Cardiac fibroblast (primary cell): ENCODE measurements around the gene TGIF1.

Experiments used
- DNase-seq, 2 donors: peaks; one replicate each; pipeline versions ENCODE4 v3.0.0 to v3.0.0-alpha.2; 2010; ENCODE audit warnings: low read depth in 2 of 2
- H3K4me3 ChIP-seq, 2 donors: replicated peaks in 1 of 2; 1 replicate in 1 of 2; 2 replicates in 1 of 2; pipeline ENCODE4 v1.5.1; 2011; ENCODE audit warnings: low read depth in 2 of 2, low read length in 2 of 2, mild to moderate bottlenecking in 2 of 2, moderate library complexity in 1 of 2
- TF ChIP-seq, protein P1 (sequence below): IDR thresholded peaks from one replicate; pipeline ENCODE4 v1.5.1; 2011; ENCODE audit warnings: low read depth, mild to moderate bottlenecking, low read length, inconsistent platforms

TGIF1 gene

DNA sequence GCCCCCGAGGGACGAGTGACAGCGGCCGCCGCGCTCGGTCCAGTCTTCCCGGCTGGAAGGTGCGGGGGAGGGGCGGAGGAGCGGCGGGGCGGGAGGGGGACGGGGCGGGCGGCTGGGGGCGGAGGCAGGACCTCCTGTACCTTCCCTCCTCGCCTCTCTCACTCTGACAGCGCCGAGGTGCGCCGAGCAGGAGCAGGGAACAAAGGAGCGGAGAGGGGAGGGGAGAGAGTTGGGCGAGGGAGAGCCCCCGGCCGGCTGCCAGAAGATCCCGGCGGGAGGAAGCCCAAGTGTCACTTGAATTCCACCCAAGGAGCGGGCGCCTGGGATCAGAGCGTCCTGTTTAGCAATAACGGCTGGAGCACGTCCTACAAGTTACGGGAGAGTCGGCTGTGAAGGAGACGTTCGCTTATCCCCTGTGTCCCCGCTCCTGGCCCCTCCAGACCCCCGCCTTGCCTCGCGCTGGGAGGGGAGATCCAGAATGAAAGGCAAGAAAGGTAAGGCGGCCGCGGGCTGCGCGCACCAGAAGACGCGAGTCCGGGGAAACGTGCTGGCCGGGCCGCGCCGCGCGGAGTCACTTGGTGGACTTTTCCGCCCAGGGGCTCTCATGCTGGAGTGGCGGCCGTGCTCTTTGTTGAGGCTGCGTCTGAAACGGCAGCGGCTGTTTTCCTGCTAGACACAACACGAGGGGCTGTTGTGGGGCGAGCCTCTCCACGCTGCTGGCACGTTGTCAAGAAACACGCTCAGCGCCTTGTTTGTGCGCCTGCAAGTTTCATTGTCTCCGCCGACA lies at the start of gene TGIF1:
Gene TGIF1, plus strand, starts transcription at position 161 of the 787 bp plus-strand sequence. Its CDS starts 318 bp downstream, at position 479.
- peak; percentile 85 to 94 for DNase-seq
- TF ChIP-seq, protein P1, sequence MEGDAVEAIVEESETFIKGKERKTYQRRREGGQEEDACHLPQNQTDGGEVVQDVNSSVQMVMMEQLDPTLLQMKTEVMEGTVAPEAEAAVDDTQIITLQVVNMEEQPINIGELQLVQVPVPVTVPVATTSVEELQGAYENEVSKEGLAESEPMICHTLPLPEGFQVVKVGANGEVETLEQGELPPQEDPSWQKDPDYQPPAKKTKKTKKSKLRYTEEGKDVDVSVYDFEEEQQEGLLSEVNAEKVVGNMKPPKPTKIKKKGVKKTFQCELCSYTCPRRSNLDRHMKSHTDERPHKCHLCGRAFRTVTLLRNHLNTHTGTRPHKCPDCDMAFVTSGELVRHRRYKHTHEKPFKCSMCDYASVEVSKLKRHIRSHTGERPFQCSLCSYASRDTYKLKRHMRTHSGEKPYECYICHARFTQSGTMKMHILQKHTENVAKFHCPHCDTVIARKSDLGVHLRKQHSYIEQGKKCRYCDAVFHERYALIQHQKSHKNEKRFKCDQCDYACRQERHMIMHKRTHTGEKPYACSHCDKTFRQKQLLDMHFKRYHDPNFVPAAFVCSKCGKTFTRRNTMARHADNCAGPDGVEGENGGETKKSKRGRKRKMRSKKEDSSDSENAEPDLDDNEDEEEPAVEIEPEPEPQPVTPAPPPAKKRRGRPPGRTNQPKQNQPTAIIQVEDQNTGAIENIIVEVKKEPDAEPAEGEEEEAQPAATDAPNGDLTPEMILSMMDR: no peak
- peak within 1 kb of the TSS; percentile 64 to 90 for H3K4me3 ChIP-seq

DNA sequence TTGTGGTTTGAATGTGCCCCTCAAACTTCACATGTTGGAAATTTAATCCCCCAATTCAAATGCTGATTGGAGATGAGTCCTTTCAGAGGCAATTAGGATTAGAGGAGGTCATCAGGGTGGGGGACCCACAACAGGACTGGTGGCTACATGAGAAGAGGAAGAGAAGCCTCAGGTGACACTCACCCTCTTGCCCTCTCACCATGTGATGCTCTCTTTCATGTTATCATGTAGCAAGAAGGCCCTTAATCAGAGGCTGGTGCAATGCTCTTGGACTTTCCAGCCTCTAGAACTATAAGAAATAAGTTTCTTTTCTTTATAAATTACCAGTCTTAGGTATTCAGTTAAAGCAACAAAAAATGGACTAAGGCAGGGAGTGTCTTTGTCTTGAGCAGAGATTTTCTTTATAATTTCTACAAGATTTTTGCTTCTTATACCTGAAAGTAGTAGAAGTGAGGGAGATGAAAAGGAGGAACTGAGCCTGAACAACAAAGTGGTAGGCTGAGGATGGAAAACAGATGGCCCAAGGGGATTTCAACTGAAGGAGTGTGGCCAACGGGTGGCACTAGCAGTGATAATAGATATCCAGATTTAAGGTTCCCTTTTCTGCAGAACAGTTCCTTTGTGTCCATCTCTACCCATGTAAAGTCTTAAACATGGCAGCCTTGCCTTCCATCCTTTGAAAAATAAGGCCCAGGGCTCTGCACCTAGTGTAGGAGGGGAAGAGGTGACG lies 49.2 kb upstream of the TGIF1 start:
- no peak for DNase-seq
- no peak overlapping the region for H3K4me3 ChIP-seq
- TF ChIP-seq, protein P1: no peak

DNA sequence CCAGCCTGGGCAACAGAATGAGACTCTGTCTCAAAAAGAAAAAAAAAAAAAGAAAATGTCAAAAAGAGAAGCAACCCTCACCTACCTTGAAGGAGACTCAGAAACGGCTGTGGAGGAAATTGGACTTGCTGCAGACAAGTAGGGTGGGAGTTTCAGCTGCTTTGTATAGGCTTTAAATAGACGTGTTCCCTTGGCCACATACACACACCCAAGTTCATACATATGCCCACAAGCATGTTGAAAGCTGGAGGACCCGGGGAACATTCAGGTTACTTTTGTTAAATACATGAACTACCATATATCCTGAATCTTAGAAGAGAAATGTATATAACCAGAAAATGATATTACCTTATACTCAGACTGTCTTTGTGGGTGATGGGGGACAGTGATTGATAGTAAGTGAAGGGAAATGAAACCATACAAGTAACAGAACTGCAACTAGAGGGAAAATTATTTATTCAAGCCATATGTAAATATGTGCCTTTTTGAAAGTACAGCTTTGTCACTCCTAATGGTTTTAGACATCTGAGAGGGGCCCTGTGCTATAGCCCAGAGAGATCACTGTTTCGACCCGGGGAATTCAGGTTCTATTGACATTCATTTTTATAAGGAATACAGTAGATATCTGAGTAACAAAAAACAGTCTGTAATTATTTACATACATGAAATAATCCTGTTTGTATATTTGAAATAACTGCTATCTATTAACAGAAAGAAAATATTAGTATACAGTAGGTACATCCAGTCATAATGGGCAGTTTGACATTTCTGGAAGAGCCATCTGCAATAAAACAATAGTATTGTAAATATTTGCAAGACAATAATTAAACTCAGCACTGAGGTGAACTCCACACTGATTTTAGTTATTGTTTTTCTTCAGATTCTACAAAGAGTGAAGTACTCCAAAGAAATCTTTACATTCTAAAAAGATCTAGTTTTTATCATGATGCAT lies 48.0 kb upstream of the TGIF1 start:
- DNase-seq: no peak
- H3K4me3 ChIP-seq: no peak overlapping the region
- TF ChIP-seq, protein P1: no peak

DNA sequence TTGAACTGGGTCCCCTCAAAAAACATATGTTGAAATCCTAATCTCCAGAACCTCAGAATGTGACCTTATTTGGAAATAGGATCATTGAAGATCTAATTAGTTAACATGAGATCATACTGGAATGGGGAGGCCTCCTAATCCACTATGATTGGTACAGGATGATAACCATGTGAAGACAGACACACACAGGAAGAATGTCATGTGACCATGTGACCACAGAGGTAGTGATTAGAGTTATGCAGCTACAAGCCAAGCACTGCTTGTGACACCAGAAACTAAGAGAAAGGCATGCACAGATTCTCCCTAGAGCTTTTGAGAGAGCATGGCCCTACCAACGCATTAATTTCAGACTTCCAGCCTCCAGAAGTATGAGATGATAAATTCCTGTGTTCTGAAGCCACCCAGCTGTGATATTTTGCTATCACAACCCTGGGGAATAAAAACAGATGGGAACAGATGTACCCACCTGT lies 47.0 kb upstream of the TGIF1 start:
- TF ChIP-seq, protein P1: no peak
- peak; percentile 61 to 75 for DNase-seq
- no peak overlapping the region for H3K4me3 ChIP-seq

DNA sequence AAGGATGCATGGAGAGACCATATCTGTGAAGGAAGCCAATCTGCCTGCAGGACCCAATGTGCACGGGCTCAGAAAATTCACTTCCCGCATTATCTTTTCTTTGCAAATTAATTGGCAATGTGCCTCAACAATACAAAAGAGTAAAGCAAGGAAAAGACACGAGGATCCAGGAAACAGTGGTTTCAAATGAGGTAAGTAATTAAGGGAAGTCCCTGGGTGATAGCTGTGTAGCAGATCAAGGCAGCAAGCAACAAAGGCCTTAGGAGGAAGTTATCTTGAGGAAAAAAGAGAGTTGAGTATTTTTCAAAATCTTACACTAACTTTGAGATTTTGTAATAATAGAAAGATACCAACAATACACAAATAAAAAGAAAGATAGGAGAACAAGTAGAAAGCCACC lies 44.3 kb upstream of the TGIF1 start:
- TF ChIP-seq, protein P1: no peak
- no peak for DNase-seq
- H3K4me3 ChIP-seq: no peak overlapping the region

DNA sequence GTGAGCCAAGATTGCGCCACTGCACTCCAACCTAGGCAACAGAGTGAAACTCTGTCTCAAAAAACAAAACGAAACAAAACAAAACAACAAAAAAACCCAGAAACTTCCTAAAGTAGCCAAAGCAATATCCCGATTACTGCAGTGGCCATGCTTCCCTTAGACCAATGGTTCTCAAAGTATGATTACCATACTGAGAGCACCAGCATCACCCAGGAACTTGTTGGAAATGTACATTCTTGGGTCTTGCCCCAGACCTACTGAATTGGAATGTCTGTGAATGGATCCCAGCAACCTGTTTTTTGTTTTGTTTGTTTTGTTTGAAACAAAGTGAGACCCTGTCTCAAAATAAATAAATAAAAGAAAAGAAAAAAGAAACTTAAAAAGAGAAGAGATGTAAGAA lies 41.9 kb upstream of the TGIF1 start:
- TF ChIP-seq, protein P1: no peak
- H3K4me3 ChIP-seq: no peak overlapping the region
- DNase-seq: no peak
